Esophagus squamous epithelium (tissue), 4 donors: ENCODE measurements around the gene RAPGEF5.

Experiments
- POLR2A ChIP-seq, 4 donors: fragments of 450-650 bp; IDR thresholded peaks; one replicate each; pipeline ENCODE4 v1.6.1; 2017; ENCODE audit warnings: antibody characterized with exemption in 4 of 4, mild to moderate bottlenecking in 4 of 4, moderate library complexity in 3 of 4
- TF ChIP-seq, protein P1 (sequence below), 6 experiments: fragments of 450-650 bp in 4 of 6; fragments of 200-600 bp in 2 of 6; sonication (generic) in 2 of 6; IDR thresholded peaks; one replicate each; pipeline ENCODE4 v1.5.1; 2016 to 2019; ENCODE audit warnings: antibody characterized with exemption in 6 of 6, mild to moderate bottlenecking in 4 of 6, moderate library complexity in 4 of 6

DNA sequence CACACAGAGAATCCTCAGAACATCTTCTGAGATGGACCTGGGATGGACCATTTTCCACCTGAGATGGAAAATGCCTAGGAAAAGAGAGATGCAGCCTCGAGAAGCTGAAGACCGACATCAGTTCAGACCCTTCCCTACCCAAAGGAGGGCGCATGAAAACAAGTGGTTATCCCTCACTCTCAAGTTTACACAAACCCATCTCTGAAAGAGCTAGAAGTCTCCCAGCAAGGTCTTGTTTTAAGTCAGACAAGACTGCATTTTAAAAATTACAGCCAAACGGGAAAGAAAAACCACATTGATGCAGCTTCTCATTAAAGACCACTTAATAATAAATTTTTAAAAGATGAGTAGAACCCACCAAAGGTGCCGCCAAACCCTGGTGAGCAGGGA is 1.3 kb downstream of the RAPGEF5 start:
- TF ChIP-seq, protein P1, sequence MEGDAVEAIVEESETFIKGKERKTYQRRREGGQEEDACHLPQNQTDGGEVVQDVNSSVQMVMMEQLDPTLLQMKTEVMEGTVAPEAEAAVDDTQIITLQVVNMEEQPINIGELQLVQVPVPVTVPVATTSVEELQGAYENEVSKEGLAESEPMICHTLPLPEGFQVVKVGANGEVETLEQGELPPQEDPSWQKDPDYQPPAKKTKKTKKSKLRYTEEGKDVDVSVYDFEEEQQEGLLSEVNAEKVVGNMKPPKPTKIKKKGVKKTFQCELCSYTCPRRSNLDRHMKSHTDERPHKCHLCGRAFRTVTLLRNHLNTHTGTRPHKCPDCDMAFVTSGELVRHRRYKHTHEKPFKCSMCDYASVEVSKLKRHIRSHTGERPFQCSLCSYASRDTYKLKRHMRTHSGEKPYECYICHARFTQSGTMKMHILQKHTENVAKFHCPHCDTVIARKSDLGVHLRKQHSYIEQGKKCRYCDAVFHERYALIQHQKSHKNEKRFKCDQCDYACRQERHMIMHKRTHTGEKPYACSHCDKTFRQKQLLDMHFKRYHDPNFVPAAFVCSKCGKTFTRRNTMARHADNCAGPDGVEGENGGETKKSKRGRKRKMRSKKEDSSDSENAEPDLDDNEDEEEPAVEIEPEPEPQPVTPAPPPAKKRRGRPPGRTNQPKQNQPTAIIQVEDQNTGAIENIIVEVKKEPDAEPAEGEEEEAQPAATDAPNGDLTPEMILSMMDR (IDR thresholded peaks at IDR 0.05) = no peak
- TF ChIP-seq POLR2A (IDR thresholded peaks at IDR 0.05) = no peak
